ENCODE results near the gene MYO18A.
"Not testable (repeated sequence)": the region's sequence is repeated elsewhere in the genome, so short reads cannot be mapped to it uniquely, and the experiment has no call there.

Gene MYO18A

GRCh38 chr17:29195465-29196081 is 15.4 kb upstream of the MYO18A start:
- DNase-seq, result no peak

GRCh38 chr17:29194669-29195068 is 14.5 kb upstream of the MYO18A start:
- DNase-seq, result no peak

- no peak for DNase-seq
Observed at GRCh38 chr17:29193146-29193545, 12.9 kb upstream of the MYO18A start.

- DNase-seq, result no peak
Observed at GRCh38 chr17:29190592-29191207, 10.5 kb upstream of the MYO18A start.

- DNase-seq, result no peak
Observed at GRCh38 chr17:29190039-29190438, 9.8 kb upstream of the MYO18A start.

GRCh38 chr17:29189355-29189754 is 9.2 kb upstream of the MYO18A start:
- no peak for DNase-seq

GRCh38 chr17:29181226-29181625 is 1.0 kb upstream of the MYO18A start:
- DNase-seq, result no peak

- DNase-seq, result no peak
Observed at GRCh38 chr17:29180788-29181160, 576 bp upstream of the MYO18A start.

- peak; percentile 30 for DNase-seq
Observed at GRCh38 chr17:29179232-29180033, 765 bp downstream of the MYO18A start.

- no peak for DNase-seq
Observed at GRCh38 chr17:29178750-29179231, 1.4 kb downstream of the MYO18A start.

GRCh38 chr17:29177871-29178749 is 2.1 kb downstream of the MYO18A start:
- no peak for DNase-seq

- no peak for DNase-seq
Observed at GRCh38 chr17:29177541-29177870, 2.7 kb downstream of the MYO18A start.

- DNase-seq, result peak; percentile 57
Observed at GRCh38 chr17:29176558-29177351, 3.4 kb downstream of the MYO18A start.

- no peak for DNase-seq
Observed at GRCh38 chr17:29175349-29175748, 4.8 kb downstream of the MYO18A start.

- no peak for DNase-seq
Observed at GRCh38 chr17:29172589-29172988, 7.6 kb downstream of the MYO18A start.

- no peak for DNase-seq
Observed at GRCh38 chr17:29170682-29171081, 9.5 kb downstream of the MYO18A start.

GRCh38 chr17:29169806-29170591 is 10.2 kb downstream of the MYO18A start:
- DNase-seq, result no peak

GRCh38 chr17:29168759-29169126 is 11.5 kb downstream of the MYO18A start:
- not testable (repeated sequence) for DNase-seq

- DNase-seq, result no peak
Observed at GRCh38 chr17:29168079-29168758, 12.0 kb downstream of the MYO18A start.

- DNase-seq, result no peak
Observed at GRCh38 chr17:29167393-29168078, 12.7 kb downstream of the MYO18A start.

Measured in NCI-H1105 (cell line).